Pancreas (tissue), 10 donors: Measurements from ENCODE around the gene SLC8A1. TPM values are rescaled to one million over a fixed set of nuclear protein-coding genes. Genes with fewer than 3 reads are reported as not detected.

Experiments used
- ATAC-seq, 4 donors: fragments of 200-7000 bp; cut with Tn5 transposase; one replicate each; pipeline versions ENCODE4 v1.8.0 to v1.9.1; 2020; ENCODE audit warnings: mild to moderate bottlenecking in 4 of 4, moderate library complexity in 4 of 4
- DNase-seq, 6 donors: peaks; one replicate each; pipeline ENCODE4 v3.0.0-alpha.2; 2020
- FAIRE-seq: peaks from 2 replicates; lab custom pipeline; 2012; peaks lifted over from hg19 to GRCh38; lab: Jason Lieb, UNC
- H3K27ac ChIP-seq, 4 donors: fragments of 200-600 bp; sonication (generic); 1 replicate in 3 of 4; 2 replicates in 1 of 4; pipeline versions ENCODE4 v1.5.0 to v1.8.0; 2020
- H3K27me3 ChIP-seq, 4 donors: fragments of 200-600 bp; one replicate each; pipeline ENCODE4 v1.8.0; 2021
- H3K36me3 ChIP-seq, 3 donors: fragments of 200-600 bp; sonication (generic) in 1 of 3; one replicate each; pipeline versions ENCODE4 v1.5.0 to v1.8.0; 2020 to 2021
- H3K4me1 ChIP-seq, 3 donors: fragments of 200-600 bp; one replicate each; pipeline ENCODE4 v1.8.0; 2021
- H3K4me3 ChIP-seq, 4 donors: fragments of 200-600 bp; sonication (generic) in 2 of 4; one replicate each; pipeline versions ENCODE4 v1.5.0 to v1.8.0; 2020 to 2021
- H3K9me3 ChIP-seq, 4 donors: fragments of 200-600 bp; one replicate each; pipeline ENCODE4 v1.8.0; 2021
- CTCF ChIP-seq, 4 donors: fragments of 200-600 bp; sonication (generic) in 3 of 4; IDR thresholded peaks; one replicate each; pipeline versions ENCODE4 v1.5.0 to v1.8.0; 2021; ENCODE audit warnings: antibody characterized with exemption in 4 of 4
- WGBS, 2 donors: extraction: QIAGEN DNeasy Blood & Tissue Kit; methylation state at CpG; one replicate each; pipeline ENCODE4 v1.1.7; 2013; 5-methylcytosine and 5-hydroxymethylcytosine counted together
- intact Hi-C, 3 donors: fragments of 100-400 bp; cut with DNase I; formaldehyde crosslinking; loops; one replicate each; pipeline versions ENCODE4 v1.11.1 to v1.14.2; 2022
- polyA plus RNA-seq, 2 donors: library from polyadenylated mRNA; stranded (reverse); fragments of 200-250 nt; gene quantifications; one replicate each; pipeline ENCODE4 v1.2.3, GENCODE V29; 2013
- total RNA-seq, 6 donors: library from RNA; stranded (reverse); fragmentation: NEBNext Ultra II Directional in 4 of 6; extraction: Animal tissue kit (Norgen Biotek cat#: 25700) in 4 of 6; gene quantifications; one replicate each; pipeline versions ENCODE4 v1.2.1 to v1.2.4, GENCODE V29; 2021 to 2023
- donor health status: healthy with polysubstance abuse.
- donor health status: DM: no; HTN: no; CAD: no; lungs with moderate emphysema.
- donor health status: DM: no; HTN: no; CAD: no.
- donor health status: control.
- donor health status: control.
- donor health status: Bipolar disorder and iron deficiency.
- donor health status: DM: yes; HTN: yes; CAD: no.
- donor health status: DM: no; HTN: no; CAD: no.
- donor health status: DM: no; HTN: no; CAD: no.
- donor health status: DM: yes; HTN: yes; CAD: no.

The SLC8A1 gene
- total and polyA plus RNA-seq, 8 donors: 0.19 to 12.4 (median 2.3) TPM

- no peaks in the 10 kb centered on the region for H3K4me1 ChIP-seq
- H3K27me3 ChIP-seq: no peaks in the 10 kb centered on the region
- no peaks in the 10 kb centered on the region for H3K36me3 ChIP-seq
- no peak for TF ChIP-seq CTCF (IDR thresholded peaks at IDR 0.05)
- H3K27ac ChIP-seq: no peak overlapping the region
- intact Hi-C loops: no loop called here
- no peak for ATAC-seq
- DNase-seq: no peak
- H3K4me3 ChIP-seq: no peak overlapping the region
- WGBS, 2 donors: 39 to 65% methylated on average over 1 of the region's 1 CpG
- no peaks in the 10 kb centered on the region for H3K9me3 ChIP-seq
- no peak for FAIRE-seq
Measured at GRCh38 chr2:40410695-40411094, 41.2 kb downstream of the SLC8A1 start.

- no peak overlapping the region for H3K4me3 ChIP-seq
- H3K36me3 ChIP-seq: no peaks in the 10 kb centered on the region
- WGBS, 2 donors: 51 to 68% methylated on average over 2 of the region's 2 CpGs
- ATAC-seq: no peak
- DNase-seq: no peak
- no peak for TF ChIP-seq CTCF (IDR thresholded peaks at IDR 0.05)
- intact Hi-C loops: no loop called here
- FAIRE-seq: no peak
- no peaks in the 10 kb centered on the region for H3K27me3 ChIP-seq
- no peak overlapping the region for H3K27ac ChIP-seq
- H3K9me3 ChIP-seq: no peaks in the 10 kb centered on the region
- no peaks in the 10 kb centered on the region for H3K4me1 ChIP-seq
Measured at GRCh38 chr2:40409734-40410133, 42.2 kb downstream of the SLC8A1 start.

GRCh38 chr2:40406485-40407289, 45.2 kb downstream of the SLC8A1 start:
- ATAC-seq (no peak), DNase-seq (no peak), FAIRE-seq (no peak)
- Histone ChIP-seq H3K4me3 (no peak overlapping the region), H3K4me1 (no peaks in the 10 kb centered on the region), H3K27ac (no peak overlapping the region), H3K9me3 (no peaks in the 10 kb centered on the region), H3K36me3 (no peaks in the 10 kb centered on the region), H3K27me3 (no peaks in the 10 kb centered on the region)
- TF ChIP-seq CTCF (IDR thresholded peaks at IDR 0.05): no peak
- 64 to 73% methylated on average over 8 of the region's 8 CpGs for WGBS, 2 donors
- intact Hi-C loops: no loop called here

- no peak for FAIRE-seq
- intact Hi-C loops: no loop called here
Measured at GRCh38 chr2:40405465-40405864, 46.4 kb downstream of the SLC8A1 start.

More at GRCh38 chr2:40405465-40405864, 46.4 kb downstream of the SLC8A1 start:
- no peak for ATAC-seq
- WGBS, 2 donors: 72 to 85% methylated on average over 3 of the region's 3 CpGs
- Histone ChIP-seq H3K4me3 (no peak overlapping the region), H3K27me3 (no peaks in the 10 kb centered on the region), H3K9me3 (no peaks in the 10 kb centered on the region), H3K4me1 (no peaks in the 10 kb centered on the region), H3K27ac (no peak overlapping the region), H3K36me3 (no peaks in the 10 kb centered on the region)
- no peak for DNase-seq
- TF ChIP-seq CTCF (IDR thresholded peaks at IDR 0.05): no peak
